Measurements from ENCODE around the gene SERINC2.

GRCh38 chr1:31422505-31423319 is 9.7 kb downstream of the SERINC2 start:
- TF ChIP-seq FOSL1 (tag; conservative IDR thresholded peaks at IDR 0.05) (peak; percentile 83), CTCF (IDR thresholded peaks at IDR 0.05 in 2 of 3, conservative IDR thresholded peaks at IDR 0.05 in 1 of 3; ENCODE audit: insufficient read depth in 2 of 3, low read depth in 1 of 3, low read length in 3 of 3) (peak; percentile 92 to 99 (median 99)), SPI1 (IDR thresholded peaks at IDR 0.05; ENCODE audit: borderline replicate concordance, low read depth, low read length) (no peak), POLR2AphosphoS5 (IDR thresholded peaks at IDR 0.05; ENCODE audit: control insufficient read depth, insufficient read depth, low read depth, low read length) (no peak), ETV5 (CRISPR knock-in tag; IDR thresholded peaks at IDR 0.05; ENCODE audit: low read depth) (no peak), NFRKB (IDR thresholded peaks at IDR 0.05; ENCODE audit: low read depth) (no peak), BCLAF1 (IDR thresholded peaks at IDR 0.05; ENCODE audit: borderline replicate concordance in 1 of 2, control insufficient read depth in 1 of 2, low read depth in 2 of 2, low read length in 1 of 2) (no peak), ZNF518B (CRISPR knock-in tag; IDR thresholded peaks at IDR 0.05) (no peak), IRF1 (CRISPR knock-in tag; IDR thresholded peaks at IDR 0.05; ENCODE audit: borderline replicate concordance) (no peak), E4F1 (CRISPR knock-in tag; IDR thresholded peaks at IDR 0.05; ENCODE audit: borderline replicate concordance) (no peak), ZNF23 (CRISPR knock-in tag; IDR thresholded peaks at IDR 0.05) (no peak)

Data from K562 (cell line).